ENCODE results near the gene INTS1.

The INTS1 gene

DNA sequence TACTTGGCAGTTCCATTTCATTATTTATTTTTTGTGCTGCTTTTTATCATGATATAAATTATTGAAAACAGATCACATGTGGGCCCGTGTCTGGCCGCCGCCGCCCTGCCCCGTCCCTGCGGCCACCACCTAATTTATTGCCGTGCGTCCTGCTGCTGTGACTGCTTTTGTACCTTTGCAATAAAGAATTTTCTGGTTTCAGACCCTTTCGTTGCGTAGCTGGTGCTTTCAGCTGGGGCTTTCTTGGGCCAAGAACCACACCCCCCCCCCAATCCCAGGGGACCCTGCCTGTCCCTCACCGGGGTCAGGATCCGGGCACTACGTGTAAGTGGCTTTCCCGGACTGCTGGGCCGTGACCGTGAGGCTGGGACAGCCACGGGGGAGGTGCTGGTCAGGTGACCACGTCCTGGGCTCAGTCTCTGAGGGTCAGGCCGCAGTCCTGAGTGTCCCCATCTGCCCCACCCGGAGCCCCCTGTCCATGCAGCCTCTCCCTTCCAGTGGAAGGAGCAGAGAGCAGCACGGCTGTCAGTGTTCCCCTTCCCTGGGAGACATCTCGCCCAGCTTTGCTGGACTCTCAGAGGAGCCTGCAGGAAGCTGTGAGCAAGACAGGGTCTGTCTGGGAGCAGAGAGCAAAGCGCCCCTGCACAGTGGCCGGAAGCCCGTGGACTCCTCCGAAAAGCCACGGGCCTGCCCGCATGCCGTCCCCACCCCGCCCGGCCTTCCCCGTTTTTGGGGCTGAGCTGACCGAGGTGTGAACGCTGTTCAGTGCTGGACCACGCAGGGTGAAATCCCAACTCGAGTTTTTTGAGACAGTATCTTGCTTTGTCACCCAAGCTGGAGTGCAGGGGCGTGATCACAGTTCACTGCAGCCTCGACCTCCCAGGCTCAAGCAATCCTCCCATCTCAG, 38.9 kb upstream of the INTS1 start:
- DNase-seq (ENCODE audit: low read depth), result no peak

DNA sequence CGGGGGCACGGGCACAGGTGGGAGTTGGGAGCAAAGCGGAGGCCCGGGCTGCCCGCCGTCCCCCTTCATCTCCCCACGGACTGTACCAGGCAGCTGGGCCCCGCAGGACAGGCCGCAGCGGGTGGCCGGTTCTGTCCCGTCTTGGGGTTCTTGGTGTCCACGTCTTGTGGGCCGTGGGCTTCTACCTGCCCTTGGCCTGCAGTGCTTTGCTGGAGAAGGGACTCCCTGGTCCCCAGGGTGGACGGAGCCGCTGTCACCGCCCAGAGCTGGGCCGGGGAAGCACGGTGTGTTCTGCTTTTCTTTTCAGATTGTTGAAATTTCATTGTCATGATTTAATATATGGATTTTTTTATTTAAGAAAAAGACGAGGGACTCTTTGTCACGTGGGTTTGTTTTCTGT, 38.1 kb upstream of the INTS1 start:
- DNase-seq (ENCODE audit: low read depth), result no peak

DNA sequence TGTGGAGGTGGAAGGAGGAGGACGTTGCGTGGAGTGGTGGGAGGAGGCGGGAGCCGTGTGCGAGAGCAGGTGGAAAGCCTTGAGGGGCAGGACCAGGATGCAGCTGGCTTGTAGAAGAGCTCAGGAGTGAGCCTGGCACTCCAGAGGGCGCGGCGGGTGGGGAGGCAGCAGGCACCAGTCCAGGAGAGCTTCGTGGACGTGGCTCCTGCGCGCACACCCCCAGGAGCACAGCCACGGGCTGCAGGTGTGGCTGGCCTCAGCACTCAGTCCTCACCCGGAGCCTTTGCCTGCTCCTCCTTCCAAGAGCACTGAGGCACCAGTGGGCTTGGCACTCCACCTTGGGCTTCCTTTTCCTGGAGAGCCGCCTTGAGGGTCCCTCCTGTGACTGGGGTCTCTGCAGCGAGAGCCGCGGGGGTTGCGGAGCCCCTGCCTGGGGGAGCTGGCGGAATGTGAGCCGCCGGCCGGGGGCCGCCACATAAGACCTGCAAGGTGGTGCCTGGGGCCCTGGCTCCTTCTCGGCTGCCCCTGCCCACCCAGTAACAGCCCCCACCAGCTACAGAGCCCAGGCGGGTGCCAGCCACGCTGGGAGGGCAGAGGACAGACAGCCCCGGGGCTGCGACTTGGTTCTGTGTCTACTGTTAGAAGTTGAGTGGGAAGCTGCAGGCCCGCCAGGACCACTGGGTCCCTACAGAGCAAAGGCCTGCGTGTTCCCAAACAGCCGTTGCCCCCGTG, 37.4 kb upstream of the INTS1 start:
- DNase-seq (ENCODE audit: low read depth), result no peak

DNA sequence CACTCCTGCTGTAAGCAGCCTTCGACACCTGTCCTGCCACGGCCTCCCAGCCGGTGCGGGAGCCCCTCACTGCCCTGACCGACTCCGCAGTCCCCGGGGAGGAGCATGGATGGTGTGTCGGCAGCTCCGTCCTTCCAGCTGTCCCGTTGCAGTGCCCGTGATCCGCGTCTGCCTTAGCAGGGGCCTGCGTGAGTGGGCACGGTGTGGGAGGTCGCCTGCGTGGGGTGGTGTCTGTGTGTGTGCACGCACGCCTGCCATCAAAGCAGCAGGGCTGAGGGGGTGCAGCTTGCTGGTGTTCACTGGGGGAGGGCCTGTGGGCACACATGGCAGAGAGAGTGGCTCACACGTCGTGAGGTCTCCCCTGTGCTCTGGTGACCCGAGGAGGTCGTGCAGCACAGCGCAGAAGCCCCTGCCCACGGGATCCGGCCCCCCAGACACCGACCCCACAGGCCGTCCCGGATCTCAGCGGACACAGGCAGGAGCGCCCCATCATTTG, 36.6 kb upstream of the INTS1 start:
- DNase-seq (ENCODE audit: low read depth), result no peak

DNA sequence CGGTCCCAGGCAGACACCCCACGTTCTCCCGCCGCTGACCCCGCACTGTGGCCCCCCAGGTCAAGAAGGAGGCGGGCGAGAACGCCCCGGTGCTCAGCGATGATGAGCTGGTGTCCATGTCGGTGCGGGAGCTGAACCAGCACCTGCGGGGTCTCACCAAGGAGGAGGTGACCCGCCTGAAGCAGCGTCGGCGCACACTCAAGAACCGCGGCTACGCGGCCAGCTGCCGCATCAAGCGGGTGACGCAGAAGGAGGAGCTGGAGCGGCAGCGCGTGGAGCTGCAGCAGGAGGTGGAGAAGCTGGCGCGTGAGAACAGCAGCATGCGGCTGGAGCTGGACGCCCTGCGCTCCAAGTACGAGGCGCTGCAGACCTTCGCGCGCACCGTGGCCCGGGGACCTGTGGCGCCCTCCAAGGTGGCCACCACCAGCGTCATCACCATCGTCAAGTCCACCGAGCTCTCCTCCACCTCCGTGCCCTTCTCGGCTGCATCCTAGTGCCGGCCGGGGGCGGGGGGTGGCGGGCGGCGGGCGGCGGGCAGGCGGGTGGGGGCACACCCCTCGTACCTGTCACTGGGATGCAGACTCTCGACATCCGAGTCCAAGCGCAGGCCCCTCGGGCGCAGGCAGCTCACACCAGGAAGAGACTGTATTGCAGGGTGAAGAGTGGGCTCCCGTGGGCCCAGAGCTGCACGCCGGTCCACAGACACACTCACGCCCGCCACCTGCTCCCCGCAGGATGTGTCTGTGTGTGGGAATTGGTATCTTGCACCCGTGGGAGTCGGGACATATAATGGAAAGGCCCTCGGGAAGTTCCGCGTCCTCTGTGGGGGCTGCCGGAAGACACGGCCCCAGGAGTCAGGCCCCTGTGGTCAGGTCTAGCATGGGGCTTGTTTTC, 35.9 kb upstream of the INTS1 start:
- no peak for DNase-seq (ENCODE audit: low read depth)

DNA sequence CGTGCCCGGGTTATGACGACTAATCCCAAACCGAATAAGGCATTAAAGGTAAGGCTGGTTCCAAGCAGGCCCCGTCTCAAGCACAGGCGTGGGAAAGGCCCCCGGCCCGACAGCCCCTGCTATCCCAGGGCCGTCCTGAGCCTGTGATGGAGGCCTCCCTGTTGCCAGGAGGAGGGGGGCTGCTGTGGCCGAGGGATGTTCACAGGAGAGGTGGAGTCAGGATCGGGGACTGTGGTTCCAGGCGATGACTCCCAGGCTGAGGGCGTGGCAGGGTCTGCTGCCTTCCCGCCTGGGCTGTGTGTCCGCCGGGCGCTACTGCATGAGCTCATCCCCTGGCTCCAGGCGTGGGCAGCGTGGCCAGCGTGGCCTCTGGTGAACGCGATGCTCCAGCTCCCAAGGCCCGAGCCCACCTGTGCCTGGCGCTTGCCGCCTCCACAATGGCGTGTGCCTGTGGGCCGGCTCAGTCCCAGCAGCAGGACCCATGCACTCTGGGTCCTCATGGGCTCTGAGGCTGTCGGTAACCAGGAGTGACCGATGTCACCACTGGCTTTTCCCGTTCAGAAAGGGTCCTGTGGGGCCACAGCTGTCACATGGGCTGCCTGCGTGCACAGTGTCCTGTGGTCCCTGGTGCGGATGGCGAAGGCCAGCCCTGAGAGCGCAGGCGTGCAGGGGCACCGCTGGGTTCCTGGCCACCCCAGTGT, 35.1 kb upstream of the INTS1 start:
- no peak for DNase-seq (ENCODE audit: low read depth)

DNA sequence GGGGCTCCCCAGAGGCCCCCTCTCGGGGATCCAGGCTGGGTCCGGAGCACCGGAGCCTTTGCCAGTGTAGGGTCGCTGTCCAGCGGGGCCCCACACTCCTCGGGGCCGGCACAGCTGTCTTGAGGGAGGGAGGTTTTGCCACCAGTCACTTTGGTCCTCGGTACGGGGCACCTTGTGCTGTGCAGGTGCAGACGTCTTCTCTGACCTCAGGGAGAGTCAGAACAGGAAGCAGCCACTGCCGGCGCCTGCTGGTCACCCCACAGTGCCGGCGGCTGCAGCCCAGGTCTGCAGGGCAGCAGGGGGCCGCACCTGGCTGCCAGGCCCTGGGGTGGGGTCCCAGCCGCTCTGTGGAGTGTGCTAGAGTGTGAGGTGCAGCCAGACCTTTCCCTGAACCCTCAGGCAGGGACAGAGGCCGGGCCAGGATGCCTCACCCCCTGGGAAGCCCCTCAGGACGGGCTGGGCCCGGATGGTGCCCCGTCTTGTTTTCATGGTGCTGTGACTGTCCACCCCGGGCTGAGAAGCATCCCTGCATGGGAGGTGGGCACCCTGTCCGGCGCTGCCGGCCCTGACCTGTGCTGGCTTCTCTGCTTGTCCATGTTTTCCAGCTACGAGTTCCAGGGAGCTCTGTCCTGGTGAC, 34.5 kb upstream of the INTS1 start:
- no peak for DNase-seq (ENCODE audit: low read depth)

DNA sequence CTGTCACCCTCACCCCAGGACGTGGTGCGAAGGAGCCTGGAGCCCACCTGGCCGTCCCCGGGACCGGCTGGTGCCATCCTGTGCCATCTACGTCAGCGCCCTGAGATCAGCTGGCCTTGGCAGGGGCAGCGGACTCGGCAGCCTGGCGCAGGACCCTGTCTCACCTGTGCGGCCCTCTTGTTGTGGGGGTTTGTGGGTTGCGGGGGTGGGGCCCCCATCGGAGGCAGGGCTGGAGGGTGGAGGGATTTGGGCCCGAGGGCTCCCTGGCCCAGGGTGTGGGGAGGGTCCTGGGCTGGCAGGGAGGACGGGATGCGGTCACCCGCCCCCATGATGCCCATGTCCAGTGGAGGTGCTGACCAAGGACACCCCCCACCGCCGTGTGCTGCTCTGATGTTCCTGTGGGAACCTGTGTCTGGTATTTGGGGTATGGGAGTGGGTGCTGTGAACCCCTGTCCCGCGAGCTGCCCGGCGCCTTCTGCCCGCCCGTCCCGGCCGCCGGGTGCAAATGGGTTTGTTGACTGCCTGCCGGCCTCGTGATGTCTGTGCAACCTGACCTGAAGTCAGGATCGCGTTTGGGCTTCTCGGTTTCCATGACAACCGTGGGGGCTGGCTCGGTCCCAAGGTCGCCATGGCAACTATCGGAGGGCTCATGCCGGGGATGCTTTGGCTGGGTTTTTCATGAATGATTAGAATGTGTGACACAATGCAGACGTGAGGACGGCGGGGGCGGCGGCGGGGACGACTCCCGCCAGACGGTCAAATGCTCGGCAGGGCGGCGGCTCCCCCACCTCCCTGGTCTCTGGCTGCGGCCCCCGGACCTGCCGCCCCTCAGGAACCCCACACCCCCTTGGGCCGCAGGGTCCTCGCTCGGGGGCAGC, 33.6 kb upstream of the INTS1 start:
- DNase-seq (ENCODE audit: low read depth), result no peak

DNA sequence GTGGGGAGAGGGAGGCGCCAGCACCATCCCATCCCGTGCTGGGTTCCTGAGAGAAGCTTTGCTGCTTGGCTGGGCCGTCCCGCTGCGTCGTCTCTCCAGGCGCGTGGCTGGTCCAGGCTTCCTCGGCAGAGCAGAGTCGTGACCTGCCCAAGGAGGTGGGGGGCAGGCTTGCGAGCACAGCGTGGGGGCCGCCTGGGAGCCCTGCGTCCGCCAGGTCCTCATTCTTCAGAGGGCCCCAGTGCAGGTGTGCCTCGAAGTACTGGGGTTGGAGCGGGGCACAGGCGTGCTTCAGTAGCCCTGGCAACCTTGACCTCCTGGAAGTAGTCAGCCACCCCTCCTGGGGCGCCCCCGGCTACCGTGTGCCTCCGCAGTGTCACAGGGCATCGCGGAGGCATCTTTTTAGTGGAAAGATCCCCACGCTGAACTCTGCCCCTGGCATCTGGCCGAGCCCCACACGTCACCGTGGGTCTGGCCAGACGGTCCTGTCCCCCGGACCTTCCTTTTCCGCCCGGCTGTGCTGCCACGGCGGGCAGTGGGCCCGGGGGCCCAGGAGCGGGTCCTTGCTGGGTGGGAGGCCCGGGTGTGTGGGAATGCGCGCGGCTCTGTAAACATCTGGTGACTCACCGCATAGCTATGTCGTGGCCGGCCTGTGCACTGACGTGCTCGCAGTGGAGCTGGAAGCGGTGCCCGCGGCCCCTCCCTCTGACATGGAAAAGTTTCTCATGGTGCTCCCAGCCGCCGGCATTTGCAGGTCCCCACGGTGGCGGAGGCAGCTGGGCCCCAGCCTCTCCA, 32.8 kb upstream of the INTS1 start:
- no peak for DNase-seq (ENCODE audit: low read depth)

DNA sequence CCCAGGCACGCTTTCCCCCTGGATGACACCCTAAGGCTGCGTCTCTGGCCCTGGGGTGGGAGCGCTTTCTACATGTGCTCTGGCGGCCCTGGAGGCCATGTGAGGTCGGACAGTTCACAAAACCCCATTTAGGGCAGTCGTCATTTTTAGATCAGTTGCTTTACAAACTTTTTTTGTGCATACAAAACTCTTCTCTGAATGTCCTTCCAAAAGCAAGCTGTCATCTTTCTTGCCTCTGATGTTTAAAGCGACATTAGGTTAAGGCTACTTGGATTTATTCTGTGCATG, 32.2 kb upstream of the INTS1 start:
- no peak for DNase-seq (ENCODE audit: low read depth)

DNA sequence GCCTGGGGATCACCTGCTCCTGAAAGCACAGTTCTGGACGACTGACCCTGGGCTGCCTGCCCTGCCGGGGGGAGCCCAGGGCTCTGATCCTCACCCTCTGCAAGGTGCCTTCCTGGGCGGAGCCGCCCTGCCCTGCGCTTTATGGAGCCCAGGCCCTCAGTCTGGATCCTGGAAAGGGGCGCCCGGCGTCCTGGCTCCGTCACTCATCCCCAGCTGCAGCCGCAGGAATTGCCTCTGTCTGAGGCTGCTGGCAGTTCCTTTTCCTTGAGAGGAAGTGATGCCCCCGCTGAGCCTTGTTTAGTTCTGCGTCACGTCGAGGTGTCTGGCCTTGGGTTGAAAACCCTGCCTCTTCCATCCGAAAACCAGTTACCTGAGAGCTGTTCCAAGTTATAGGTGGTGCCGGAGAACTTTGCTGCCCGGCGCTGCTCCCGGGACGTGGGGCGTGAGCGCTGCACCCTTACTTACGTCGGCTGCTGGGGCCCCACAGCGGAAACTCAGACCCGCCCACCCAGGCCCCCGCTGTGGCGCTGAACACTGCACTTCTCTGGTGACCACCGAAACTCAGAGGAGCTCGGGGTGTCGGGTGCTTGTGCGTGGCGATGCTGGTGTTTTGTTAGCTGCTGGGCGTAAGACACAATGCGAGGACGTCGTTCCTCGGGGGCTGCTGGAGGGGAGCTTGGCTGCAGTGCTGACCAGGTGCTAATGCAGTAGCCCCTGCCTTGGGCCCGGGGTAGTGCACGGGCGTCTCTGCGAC, 31.7 kb upstream of the INTS1 start:
- no peak for DNase-seq (ENCODE audit: low read depth)

DNA sequence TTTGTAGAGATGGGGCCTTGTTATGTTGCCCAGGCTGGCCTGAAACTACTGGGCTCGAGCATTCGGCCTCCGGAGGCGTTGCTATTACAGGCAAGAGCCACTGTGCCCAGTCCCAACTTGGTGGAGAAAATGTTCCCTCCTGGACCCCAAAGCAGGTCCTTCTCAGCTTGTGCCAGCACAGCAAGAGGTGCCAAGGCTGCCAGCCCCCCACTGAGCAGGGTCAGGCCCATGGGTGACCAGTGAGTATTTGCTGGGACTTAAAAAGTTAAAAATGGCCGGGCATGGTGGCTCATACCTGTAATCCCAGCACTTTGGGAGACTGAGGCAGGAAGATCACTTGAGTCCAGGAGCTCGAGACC, 30.9 kb upstream of the INTS1 start:
- DNase-seq (ENCODE audit: low read depth), result no peak

DNA sequence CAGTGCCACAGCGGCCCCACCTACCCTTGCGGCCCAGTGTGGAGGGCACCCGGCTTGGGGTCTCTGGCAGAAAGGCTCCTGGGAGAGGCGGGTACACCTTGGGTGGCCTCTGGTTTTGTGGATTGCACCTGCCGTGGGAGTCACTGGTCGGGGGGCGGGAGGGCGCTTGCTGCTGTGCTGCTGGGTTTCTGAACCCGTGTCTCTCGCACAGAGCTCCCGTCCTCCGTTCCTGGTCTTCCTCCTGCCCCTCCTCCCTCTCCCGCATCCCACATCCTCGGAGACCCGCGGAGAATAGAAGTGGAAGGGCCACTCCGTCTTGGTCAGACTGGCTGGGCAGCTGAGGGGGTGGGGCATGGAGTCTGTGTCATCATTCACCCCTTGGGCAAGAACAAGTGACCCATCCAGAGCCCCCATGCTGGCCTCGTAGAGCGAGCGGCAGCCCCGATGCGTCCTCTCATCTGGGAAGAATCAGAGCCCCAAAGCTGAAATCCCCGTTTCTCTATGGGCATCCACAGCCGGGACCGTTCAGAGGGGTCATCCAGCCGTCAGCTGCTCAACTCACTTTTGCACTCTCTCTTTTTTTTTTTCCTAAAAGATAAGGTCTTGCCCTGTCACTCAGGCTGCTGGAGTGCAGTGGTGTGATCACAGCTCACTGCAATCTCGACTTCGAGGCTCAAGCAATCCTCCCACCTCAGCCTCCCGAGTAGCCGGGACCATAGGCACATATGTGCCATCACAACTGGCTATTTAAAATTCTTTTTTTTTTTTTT, 30.3 kb upstream of the INTS1 start:
- no peak for DNase-seq (ENCODE audit: low read depth)

DNA sequence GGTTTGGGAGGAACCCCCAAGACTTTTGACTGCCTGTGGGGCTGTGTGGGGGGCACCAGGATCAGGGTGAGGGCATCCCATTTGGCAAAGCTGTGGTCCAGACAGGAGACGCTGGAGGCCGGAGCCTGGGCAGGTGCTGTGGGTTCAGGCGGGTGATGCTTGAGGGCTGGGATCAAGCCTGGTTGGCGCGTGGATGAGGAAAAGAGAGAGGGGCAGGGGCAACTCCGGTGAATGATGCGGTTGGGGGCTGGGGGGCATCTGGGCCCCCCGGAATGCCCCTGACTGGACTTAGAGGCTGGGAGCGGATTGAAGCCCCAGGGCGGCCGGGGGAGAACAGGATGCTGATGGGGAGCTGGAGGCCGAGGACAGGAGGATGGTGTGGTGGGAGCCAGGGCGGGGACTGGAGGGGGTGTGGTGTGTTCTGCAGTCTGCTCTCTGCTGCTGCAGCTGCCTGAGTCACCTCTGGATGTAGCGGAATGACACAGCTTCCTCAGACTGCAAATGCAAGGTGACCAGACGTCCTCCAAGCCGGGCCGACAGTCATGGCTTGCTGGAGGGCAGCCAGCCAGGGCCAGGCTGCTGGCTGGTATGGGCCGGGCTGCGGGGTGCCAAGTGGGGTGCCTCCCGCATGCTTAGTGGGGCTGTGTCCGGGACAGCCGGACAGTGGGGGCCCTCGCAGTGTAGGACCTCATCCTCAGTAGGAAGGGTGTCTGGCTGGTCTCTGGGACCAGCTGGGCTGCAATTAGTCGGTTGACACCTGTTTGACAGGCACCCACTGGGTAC, 29.5 kb upstream of the INTS1 start:
- peak; percentile 46 for DNase-seq (ENCODE audit: low read depth)

DNA sequence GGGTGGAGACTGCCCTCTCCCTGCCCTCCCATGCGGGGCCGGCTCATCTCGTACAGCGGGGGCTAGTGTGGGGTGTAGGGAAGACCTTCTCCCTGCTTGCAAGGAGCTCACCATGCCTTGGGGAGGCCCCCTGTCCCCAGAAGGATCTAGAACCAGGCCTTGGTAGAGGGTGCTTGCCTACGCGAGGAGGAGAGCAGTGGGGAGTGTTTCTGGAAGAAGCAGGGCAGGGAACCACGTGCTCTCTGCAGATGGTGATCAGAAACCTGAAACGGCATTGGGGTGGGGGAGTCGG, 29.0 kb upstream of the INTS1 start:
- no peak for DNase-seq (ENCODE audit: low read depth)

DNA sequence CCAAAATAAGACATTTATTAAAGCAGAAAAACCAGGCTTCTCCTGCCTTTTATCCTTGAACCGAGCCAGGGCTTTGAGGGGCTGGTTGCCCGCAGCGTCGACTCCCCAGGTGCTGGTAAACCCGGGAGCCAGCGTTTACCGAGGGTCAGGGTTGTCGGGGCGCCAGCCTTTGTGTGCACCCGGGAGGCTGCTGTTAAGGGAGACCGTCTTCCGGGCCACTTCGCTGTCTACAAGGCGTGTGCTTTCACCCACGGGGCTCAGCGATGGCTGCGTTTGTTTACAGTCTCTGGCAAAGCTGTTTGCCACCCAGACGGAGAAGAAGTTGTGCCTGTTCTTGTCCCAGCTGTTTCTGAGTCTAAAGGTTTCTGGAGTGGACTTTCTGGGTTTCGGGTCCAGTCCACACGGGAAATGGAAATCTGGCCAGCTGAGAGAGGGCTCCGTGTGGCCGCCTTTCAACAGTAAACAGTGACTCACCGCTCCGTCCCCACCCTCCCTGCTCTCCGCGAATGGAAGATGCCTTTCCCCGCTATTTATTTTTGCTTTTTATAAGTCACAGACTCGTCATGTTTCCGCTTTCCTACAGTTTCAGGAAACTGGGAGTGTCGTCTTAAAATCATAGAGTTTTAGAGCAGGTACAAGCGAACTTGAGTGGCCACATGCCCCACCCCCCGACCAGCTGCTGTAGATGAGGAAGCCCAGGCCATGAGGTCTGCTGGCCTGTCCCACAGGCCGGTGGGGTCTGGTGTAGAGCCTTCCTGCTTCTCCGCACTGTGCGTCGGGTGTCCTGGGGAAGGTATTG, 28.5 kb upstream of the INTS1 start:
- peak; percentile 34 for DNase-seq (ENCODE audit: low read depth)

DNA sequence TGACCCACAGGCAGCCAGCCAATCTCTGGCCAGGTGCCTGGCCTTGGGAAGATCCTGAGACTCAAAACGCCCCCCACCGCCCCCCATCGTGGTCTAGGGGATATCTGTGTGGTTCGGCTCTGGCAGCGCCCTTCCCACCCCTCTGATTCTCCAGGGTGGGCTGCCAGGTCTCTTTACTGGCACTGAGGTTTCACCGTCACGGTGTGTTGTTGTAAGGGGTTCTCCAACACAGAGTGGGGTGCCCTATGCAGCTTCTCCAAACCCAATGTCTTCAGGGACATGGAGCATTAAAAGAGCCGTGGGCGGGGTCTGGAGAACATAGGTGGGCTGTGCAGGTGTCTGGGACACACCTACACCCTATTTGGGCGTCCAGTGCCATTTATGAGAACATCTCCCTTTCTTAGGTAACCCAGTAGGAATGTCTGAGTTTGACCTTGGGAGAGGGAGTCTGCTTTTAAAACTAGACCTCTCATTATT, 27.8 kb upstream of the INTS1 start:
- no peak for DNase-seq (ENCODE audit: low read depth)

All from activated T-cell treated with anti-CD3 and anti-CD28 coated beads for 48 hours (primary cell).